SK-N-SH treated with all-trans-retinoic acid at 6 μM for 48 hours (cell line): ENCODE results near the gene CELF5.

Experiments
- ARNTL ChIP-seq: fragments of 450-650 bp; formaldehyde crosslinking; IDR thresholded peaks from 2 replicates; pipeline ENCODE4 v1.5.0; 2020; ENCODE audit warnings: low read depth, mild to moderate bottlenecking, moderate library complexity, borderline replicate concordance
- BACH2 ChIP-seq: fragments of 250-450 bp; sonication (Bioruptor Pico); IDR thresholded peaks from 2 replicates; pipeline ENCODE4 v1.9.0; 2021; ENCODE audit warnings: mild to moderate bottlenecking, borderline replicate concordance
- CREB5 ChIP-seq: fragments of 250-450 bp; sonication (Bioruptor Pico); IDR thresholded peaks from 2 replicates; pipeline ENCODE4 v1.5.1; 2020; ENCODE audit warnings: low read depth, mild to moderate bottlenecking, moderate library complexity
- GLIS3 ChIP-seq: fragments of 250-450 bp; sonication (Bioruptor Pico); IDR thresholded peaks from 2 replicates; pipeline ENCODE4 v1.5.0; 2020; ENCODE audit warnings: mild to moderate bottlenecking, moderate library complexity
- RARB ChIP-seq: fragments of 250-450 bp; sonication (Bioruptor Pico); IDR thresholded peaks from 2 replicates; pipeline ENCODE4 v1.8.0; 2021; ENCODE audit warnings: mild to moderate bottlenecking, moderate library complexity
- ZC3H10 ChIP-seq: fragments of 250-450 bp; sonication (Bioruptor Pico); IDR thresholded peaks from 2 replicates; pipeline ENCODE4 v1.5.1; 2021; ENCODE audit warnings: mild to moderate bottlenecking, moderate library complexity
- ZFP3 ChIP-seq: fragments of 250-450 bp; sonication (Bioruptor Pico); IDR thresholded peaks from 2 replicates; pipeline ENCODE4 v1.5.0; 2020; ENCODE audit warnings: mild to moderate bottlenecking, moderate library complexity
- ZFP30 ChIP-seq: fragments of 450-650 bp; formaldehyde crosslinking; IDR thresholded peaks from 2 replicates; pipeline ENCODE4 v1.5.0; 2022; ENCODE audit warnings: mild to moderate bottlenecking, moderate library complexity
- TF ChIP-seq, protein P1 (sequence below): fragments of 250-450 bp; sonication (Bioruptor Pico); IDR thresholded peaks from 2 replicates; pipeline ENCODE4 v1.8.0; 2020; ENCODE audit warnings: mild to moderate bottlenecking, moderate library complexity, borderline replicate concordance

GRCh38 chr19:3190470-3190770 lies 34.0 kb upstream of the CELF5 start:
- TF ChIP-seq RARB (CRISPR knock-in tag) (no peak), GLIS3 (no peak), ZFP3 (CRISPR knock-in tag) (no peak), BACH2 (CRISPR knock-in tag) (no peak), CREB5 (CRISPR knock-in tag) (no peak), ZFP30 (CRISPR knock-in tag) (no peak), ZC3H10 (CRISPR knock-in tag) (no peak), ARNTL (CRISPR knock-in tag) (no peak)
- TF ChIP-seq, protein P1, sequence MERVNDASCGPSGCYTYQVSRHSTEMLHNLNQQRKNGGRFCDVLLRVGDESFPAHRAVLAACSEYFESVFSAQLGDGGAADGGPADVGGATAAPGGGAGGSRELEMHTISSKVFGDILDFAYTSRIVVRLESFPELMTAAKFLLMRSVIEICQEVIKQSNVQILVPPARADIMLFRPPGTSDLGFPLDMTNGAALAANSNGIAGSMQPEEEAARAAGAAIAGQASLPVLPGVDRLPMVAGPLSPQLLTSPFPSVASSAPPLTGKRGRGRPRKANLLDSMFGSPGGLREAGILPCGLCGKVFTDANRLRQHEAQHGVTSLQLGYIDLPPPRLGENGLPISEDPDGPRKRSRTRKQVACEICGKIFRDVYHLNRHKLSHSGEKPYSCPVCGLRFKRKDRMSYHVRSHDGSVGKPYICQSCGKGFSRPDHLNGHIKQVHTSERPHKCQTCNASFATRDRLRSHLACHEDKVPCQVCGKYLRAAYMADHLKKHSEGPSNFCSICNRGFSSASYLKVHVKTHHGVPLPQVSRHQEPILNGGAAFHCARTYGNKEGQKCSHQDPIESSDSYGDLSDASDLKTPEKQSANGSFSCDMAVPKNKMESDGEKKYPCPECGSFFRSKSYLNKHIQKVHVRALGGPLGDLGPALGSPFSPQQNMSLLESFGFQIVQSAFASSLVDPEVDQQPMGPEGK: no peak
